ENCODE results near the gene EGFLAM.

- TF ChIP-seq CTCF (conservative IDR thresholded peaks at IDR 0.05; ENCODE audit: low read depth in 2 of 2) (no peak), POLR2AphosphoS5 (IDR thresholded peaks at IDR 0.05; ENCODE audit: low read depth) (no peak), ZNF462 (CRISPR knock-in tag; IDR thresholded peaks at IDR 0.05) (no peak), EZH2 (IDR thresholded peaks at IDR 0.05; ENCODE audit: low read depth, unreplicated experiment) (no peak), EZH2phosphoT487 (IDR thresholded peaks at IDR 0.05; ENCODE audit: unreplicated experiment) (no peak), ZNF114 (CRISPR knock-in tag; IDR thresholded peaks at IDR 0.05) (no peak), ZNF331 (CRISPR knock-in tag; IDR thresholded peaks at IDR 0.05; ENCODE audit: low read depth) (no peak), NANOG (IDR thresholded peaks at IDR 0.05; ENCODE audit: borderline replicate concordance) (no peak), REST (IDR thresholded peaks at IDR 0.05; ENCODE audit: unreplicated experiment) (no peak), JUNB (IDR thresholded peaks at IDR 0.05; ENCODE audit: unreplicated experiment) (no peak), CREB1 (CRISPR knock-in tag; IDR thresholded peaks at IDR 0.05; ENCODE audit: low read depth) (no peak), STAT1 (IDR thresholded peaks at IDR 0.05; ENCODE audit: unreplicated experiment) (no peak), ETS1 (IDR thresholded peaks at IDR 0.05) (no peak)
These were observed 1.4 kb downstream of the EGFLAM start for GRCh38 chr5:38259809-38260160.

Measured in GM23338 (cell line).